Effector memory CD8-positive, alpha-beta T cell (primary cell): ENCODE results near the gene TEAD2.
"Not testable (repeated sequence)": the region's sequence is repeated elsewhere in the genome, so short reads cannot be mapped to it uniquely, and the experiment has no call there.

Experiments
- ATAC-seq: fragments of 150-1000 bp; cut with Tn5 transposase; replicated peaks from 2 replicates; pipeline ENCODE4 v1.10.0; 2021; ENCODE audit warnings: mild to moderate bottlenecking, moderate library complexity
- DNase-seq, 3 experiments: peaks; one replicate each; pipeline ENCODE4 v3.0.0; 2021
- H3K27ac Mint-ChIP-seq, 2 donors: one replicate each; pipeline ENCODE4 v1.8.0; 2022; ENCODE audit warnings: mild to moderate bottlenecking in 2 of 2, mixed read lengths in 2 of 2, moderate library complexity in 2 of 2
- H3K27me3 Mint-ChIP-seq, 2 donors: one replicate each; pipeline ENCODE4 v1.8.0; 2022; ENCODE audit warnings: mixed read lengths in 2 of 2
- H3K36me3 Mint-ChIP-seq: one replicate; pipeline ENCODE4 v1.8.0; 2022; ENCODE audit warnings: mild to moderate bottlenecking, moderate library complexity, mixed read lengths; ENCODE audit not compliant: insufficient read depth
- H3K4me1 Mint-ChIP-seq, 2 donors: one replicate each; pipeline ENCODE4 v1.8.0; 2022; ENCODE audit warnings: low read depth in 2 of 2, mixed read lengths in 2 of 2
- H3K4me3 Mint-ChIP-seq, 2 donors: one replicate each; pipeline ENCODE4 v1.8.0; 2022; ENCODE audit warnings: mild to moderate bottlenecking in 2 of 2, mixed read lengths in 2 of 2, moderate library complexity in 2 of 2
- H3K9me3 Mint-ChIP-seq, 2 donors: one replicate each; pipeline ENCODE4 v1.8.0; 2022; ENCODE audit warnings: mixed read lengths in 2 of 2

TEAD2 gene

DNA sequence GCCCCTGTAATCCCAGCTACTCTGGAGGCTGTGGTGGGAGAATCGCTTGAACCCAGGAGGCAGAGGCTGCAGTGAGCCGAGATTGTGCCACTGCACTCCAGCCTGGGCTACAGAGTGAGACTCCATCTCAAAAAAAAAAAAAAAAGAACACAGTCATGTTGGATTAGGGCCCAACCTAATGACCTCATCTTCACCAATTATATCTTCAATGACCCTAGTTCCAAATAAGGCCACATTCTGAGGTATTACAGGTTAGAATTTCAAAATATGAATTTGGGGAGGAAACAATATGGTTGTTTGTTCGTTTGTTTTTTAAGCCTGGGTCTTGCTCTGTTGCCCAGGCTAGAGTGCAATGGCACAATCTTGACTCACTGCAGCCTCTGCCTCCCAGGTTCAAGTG is 11.0 kb upstream of the TEAD2 start:
- H3K27me3 Mint-ChIP-seq = peaks cover 14 to 41% of the 10 kb centered on the region in 2 donors
- DNase-seq, H3K4me1 Mint-ChIP-seq, H3K9me3 Mint-ChIP-seq, H3K4me3 Mint-ChIP-seq, H3K36me3 Mint-ChIP-seq, H3K27ac Mint-ChIP-seq, ATAC-seq: not testable (repeated sequence)

DNA sequence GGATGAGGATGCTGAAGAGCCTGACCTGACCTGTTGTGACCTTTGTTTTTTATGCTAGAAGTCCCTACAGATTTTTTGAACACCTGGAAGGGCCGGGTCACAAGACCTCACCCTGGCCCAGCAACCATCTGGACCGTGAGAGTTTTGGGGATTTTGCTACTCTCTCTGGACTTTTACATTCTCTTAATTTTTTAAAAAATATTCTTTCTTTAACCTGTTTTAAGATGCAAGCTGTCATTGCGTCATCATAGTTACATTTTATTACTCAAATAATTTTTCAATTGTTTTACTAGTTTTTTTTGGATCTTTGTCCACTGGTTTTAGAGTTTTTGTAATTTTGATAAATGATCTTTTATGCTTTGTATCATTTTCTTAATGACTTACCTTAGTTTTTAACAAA is 9.0 kb upstream of the TEAD2 start:
- Mint-ChIP-seq H3K27me3 (peaks cover 10 to 29% of the 10 kb centered on the region in 2 donors), H3K9me3 (peaks cover 3 to 7% of the 10 kb centered on the region in 2 donors), H3K4me1 (no peaks in the 10 kb centered on the region), H3K27ac (no peak overlapping the region), H3K36me3 (no peaks in the 10 kb centered on the region), H3K4me3 (no peak overlapping the region)
- ATAC-seq = no peak
- no peak for DNase-seq

DNA sequence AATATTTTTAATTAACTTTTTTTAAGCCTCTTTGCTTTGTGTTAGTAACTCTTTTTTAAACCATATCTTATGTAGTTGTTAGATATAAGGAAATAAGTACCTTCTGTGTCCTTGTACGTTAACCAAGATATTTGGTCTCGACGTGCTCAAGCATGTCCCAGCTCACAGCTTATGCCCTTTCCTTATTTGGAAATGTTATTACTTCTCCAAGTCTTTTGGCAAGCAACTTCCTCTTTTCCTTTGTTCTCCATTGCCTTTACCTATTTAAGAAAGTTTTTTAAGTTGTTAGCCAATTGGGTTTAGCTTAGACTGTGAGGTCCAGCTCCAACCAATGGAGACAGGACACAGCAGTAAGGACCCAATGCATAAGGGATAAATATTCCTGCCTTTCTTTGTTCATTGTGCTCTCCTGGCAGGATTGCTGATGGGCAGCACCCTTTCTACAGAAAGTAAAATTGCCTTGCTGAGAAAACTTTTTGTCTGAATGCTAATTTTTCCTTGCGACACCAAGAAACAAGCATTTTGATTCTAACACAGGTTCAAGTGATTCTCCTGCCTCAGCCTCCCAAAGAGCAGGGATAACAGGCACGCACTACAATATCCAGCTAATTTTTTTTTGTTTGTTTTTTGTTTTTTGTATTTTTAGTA is 6.6 kb upstream of the TEAD2 start:
- H3K27me3 Mint-ChIP-seq = peaks cover 12 to 14% of the 10 kb centered on the region in 2 donors
- H3K27ac Mint-ChIP-seq = no peak overlapping the region
- DNase-seq = no peak
- ATAC-seq = no peak
- H3K36me3 Mint-ChIP-seq = no peaks in the 10 kb centered on the region
- H3K9me3 Mint-ChIP-seq = peaks cover 3 to 7% of the 10 kb centered on the region in 2 donors
- no peak overlapping the region for H3K4me3 Mint-ChIP-seq
- H3K4me1 Mint-ChIP-seq = no peaks in the 10 kb centered on the region

DNA sequence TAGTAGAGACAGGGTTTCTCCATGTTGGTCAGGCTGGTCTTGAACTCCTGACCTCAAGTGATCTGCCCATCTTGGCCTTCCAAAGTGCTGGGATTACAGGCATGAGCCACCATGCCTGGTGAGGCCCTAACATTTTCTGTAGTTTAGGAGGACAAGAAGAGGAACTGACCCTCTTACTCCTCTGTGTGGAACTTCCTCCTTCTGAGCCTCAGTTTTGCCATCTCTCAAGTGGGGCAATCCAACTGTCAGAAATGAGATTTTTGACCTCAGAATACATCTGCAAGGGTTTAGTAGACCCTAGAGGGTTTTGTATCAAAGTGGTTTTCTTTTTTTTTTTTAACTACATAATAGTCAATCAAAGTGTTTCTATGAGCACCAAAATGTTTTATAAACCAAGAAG is 3.9 kb upstream of the TEAD2 start:
- DNase-seq (no peak), ATAC-seq (no peak)
- Mint-ChIP-seq H3K36me3 (no peaks in the 10 kb centered on the region), H3K4me3 (no peak overlapping the region), H3K27ac (no peak overlapping the region), H3K9me3 (peaks cover 3 to 7% of the 10 kb centered on the region in 2 donors), H3K4me1 (peaks cover 2 to 8% of the 10 kb centered on the region in 2 donors), H3K27me3 (peaks cover 12 to 14% of the 10 kb centered on the region in 2 donors)

DNA sequence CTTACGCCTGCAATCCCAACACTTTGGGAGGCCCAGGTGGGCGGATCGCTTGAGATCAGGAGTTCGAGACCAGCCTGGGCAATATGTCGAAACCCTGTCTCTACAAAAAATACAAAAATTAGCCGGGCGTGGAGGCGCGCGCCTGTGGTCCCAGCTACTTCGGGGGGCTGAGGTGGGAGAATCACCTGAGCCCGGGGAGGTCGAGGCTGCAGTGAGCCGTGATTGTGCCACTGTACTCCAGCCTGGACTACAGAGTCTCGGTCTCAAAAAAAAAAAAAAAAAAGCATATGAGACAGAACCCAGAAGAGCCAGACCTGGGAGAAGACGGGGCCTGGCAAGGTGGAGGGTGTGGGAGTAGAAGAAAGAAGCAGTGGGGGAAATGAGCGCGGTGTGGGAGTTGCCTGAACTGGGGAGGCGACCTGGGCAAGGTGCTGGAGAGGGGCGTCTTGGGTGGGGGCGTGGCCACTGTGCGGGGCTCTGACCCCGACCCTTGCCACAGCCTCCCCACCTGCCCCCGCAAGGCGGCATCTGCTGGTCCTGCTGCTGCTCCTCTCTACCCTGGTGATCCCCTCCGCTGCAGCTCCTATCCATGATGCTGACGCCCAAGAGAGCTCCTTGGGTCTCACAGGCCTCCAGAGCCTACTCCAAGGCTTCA is 2.0 kb upstream of the TEAD2 start:
- H3K27me3 Mint-ChIP-seq = peaks cover 1 to 12% of the 10 kb centered on the region in 2 donors
- H3K4me1 Mint-ChIP-seq = peaks cover 11% of the 10 kb centered on the region in 2 donors
- no peak for ATAC-seq
- H3K36me3 Mint-ChIP-seq = no peaks in the 10 kb centered on the region
- DNase-seq = no peak
- no peak overlapping the region for H3K27ac Mint-ChIP-seq
- peaks cover 0 to under 1% of the 10 kb centered on the region in 2 donors for H3K9me3 Mint-ChIP-seq
- H3K4me3 Mint-ChIP-seq = no peak overlapping the region

DNA sequence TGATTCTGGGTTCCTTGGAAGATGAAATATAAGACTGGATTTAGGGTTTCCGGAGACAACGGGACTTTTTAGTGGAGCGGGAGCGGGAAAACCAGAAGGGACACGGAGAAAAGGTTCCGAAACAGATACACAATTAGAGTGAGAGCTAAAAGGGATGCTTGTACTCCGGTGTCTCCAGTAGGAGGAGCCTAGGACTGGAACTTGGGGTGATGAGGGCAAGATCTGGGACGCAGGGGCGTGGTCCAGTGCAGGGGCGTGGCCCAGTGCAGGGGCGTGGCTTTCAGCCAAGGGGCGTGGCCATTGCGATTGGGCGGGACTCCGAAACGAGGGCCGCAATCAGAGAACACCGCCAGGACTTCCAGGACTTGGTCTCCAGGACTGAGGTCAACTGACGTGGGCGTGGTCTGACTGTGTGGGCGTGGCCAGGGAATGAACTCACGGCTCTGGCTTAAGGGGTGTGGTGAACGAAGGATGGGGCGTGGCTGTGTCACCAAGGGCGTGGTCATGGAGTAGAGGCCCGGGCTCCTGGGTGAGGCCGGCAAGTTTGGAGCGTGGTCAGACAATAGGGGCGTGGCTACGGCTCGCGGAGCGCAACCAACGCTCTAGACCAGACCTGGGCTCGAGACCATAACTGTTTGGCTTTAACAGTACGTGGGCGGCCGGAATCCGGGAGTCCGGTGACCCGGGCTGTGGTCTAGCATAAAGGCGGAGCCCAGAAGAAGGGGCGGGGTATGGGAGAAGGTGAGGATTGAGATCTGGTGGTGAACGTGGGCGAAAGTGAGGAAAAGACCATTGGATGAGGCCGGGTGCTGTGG is 1.3 kb upstream of the TEAD2 start, which contains the start of gene DKKL1:
Gene DKKL1, plus strand, starts transcription at position 610 of the 815 bp plus-strand sequence. Its CDS starts 122 bp downstream, at position 732.
- Mint-ChIP-seq H3K27ac (no peak within 1 kb of the TSS), H3K9me3 (no peaks in the 10 kb centered on the region), H3K36me3 (no peaks in the 10 kb centered on the region), H3K27me3 (peaks cover 0 to 12% of the 10 kb centered on the region in 2 donors), H3K4me3 (no peak within 1 kb of the TSS), H3K4me1 (peaks cover 11% of the 10 kb centered on the region in 2 donors)
- ATAC-seq (peak; percentile 76), DNase-seq (peak; percentile 51 to 71 (median 53))

DNA sequence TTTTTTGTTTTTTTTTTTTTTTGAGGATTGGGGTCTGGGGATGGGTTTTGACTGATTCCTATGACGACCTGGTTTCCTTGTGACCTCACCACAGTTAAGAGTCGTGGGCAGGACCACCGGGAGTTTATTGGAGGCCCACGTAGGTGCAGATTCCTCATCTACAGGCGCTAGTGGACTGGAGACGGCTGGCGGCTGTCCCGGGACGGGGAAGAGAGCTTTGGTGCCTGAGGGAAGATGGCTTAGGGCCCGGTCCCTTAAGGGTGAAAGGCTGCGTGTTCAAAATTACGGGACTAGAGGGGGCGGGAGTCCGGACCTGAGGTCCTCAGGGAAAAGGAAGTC is 682 bp upstream of the TEAD2 start:
- H3K4me1 Mint-ChIP-seq = peaks cover 11% of the 10 kb centered on the region in 2 donors
- DNase-seq = peak in 1 of 3 experiments; percentile 23
- ATAC-seq = peak; percentile 10
- no peak overlapping the region for H3K4me3 Mint-ChIP-seq
- H3K9me3 Mint-ChIP-seq = no peaks in the 10 kb centered on the region
- H3K27ac Mint-ChIP-seq = no peak overlapping the region
- peaks cover 0 to 12% of the 10 kb centered on the region in 2 donors for H3K27me3 Mint-ChIP-seq
- H3K36me3 Mint-ChIP-seq = no peaks in the 10 kb centered on the region

DNA sequence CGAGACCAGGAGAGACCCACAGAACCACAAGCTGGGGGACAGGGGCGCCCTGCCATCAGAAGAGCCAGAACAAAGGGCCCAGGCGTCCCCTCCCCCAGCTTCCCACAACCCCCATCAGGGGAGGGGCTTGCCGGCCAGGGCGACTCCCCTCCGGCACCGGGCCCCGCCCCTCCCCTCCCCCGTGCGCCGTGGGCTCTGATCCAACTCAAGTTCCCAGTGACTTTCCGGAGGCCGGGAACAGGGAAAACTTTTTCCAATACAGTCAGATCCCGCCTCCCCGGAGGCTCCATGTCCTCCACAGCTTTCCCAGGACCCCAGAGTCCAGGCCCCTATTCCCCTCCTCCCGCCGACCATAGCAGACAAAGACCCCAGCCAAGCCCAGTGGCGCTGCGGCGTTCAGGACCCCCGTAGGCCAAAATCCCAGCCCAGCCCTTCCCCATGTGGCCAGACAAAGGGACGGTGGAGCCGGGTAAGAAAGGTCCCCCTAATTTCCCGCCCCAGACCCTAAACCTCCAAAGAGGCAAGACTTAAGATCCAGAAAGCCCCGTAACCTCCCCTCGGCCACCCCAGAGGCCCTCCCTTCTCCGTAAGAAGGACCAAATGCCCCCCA is 673 bp downstream of the TEAD2 start:
- no peak for DNase-seq
- Mint-ChIP-seq H3K4me1 (peaks cover 11% of the 10 kb centered on the region in 2 donors), H3K27ac (peak overlapping the region in 1 of 2 donors; percentile 38)

DNA sequence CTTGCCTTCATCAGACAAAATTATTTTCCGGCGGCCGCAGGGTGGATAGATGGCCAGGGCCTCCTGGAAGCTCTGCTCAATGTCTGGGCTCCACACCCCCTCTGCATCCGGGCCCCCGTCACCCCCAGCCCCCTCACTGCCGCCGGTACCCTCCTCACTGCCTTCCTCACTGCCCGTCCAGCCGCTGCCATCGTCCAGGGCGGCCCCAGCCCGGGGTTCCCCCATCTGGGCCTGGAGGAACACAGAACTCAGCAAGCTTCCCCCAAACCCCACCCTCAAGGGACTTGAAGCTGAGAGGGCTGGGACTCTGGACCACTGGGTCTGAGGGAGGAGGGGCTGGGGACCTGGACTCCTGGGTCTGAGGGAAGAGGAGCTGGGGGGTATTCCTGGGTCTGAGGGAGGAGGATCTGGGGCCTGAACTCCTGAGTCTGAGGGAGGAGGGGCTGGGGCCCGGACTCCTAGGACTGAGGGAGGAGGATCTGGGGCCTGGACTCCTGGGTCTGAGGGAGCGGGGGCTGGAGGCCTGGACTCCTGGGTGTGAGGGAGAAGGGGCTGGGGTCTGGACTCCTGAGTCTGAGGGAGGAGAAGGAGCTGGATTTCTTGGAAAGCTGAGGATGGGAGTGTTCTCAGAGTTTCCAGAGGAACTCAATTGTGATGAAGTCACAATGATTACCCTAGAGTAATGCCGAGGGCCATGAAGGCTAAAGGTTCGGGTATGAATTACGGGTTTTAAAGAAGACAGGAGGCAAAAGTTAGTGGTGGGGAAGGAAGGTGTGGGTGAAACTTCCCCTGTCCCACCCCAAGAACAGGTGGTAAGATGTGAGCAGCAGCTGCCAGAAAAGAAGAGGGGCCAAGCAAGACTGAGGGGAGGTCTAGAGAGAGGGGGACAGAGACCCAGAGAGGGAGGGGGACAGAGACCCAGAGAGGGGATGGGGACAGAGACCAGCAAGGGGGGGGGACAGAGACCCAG is 2.1 kb downstream of the TEAD2 start:
- Mint-ChIP-seq H3K36me3 (no peaks in the 10 kb centered on the region), H3K9me3 (no peaks in the 10 kb centered on the region), H3K27ac (peak overlapping the region; percentile 22 to 31), H3K4me1 (peaks cover 17 to 18% of the 10 kb centered on the region in 2 donors), H3K27me3 (peaks cover 25 to 31% of the 10 kb centered on the region in 2 donors), H3K4me3 (no peak overlapping the region)
- no peak for DNase-seq
- ATAC-seq = no peak

More for the DNA sequence above, 673 bp downstream of the TEAD2 start:
- no peaks in the 10 kb centered on the region for H3K9me3 Mint-ChIP-seq
- H3K4me3 Mint-ChIP-seq = peak overlapping the region in 1 of 2 donors; percentile 48
- H3K36me3 Mint-ChIP-seq = no peaks in the 10 kb centered on the region
- ATAC-seq = no peak
- peaks cover 11 to 21% of the 10 kb centered on the region in 2 donors for H3K27me3 Mint-ChIP-seq

DNA sequence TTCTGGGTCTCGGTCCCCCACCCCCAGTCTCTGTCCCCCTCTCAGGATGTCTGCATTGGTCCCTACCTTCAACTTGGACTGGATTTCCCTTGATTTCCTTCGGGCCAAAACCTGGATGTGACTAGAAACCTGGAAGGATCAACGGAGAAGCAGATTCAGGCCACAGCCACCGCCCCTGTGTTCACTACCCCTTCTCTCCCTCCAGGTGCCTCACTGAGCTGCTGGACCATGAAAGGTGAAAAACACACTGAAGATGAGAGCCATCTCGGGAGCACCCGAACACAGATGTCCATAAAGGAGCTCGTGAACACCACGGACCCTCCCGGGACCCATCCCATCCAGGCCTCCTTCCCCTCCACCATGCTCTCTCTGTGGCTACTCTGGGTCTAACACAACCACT is 5.0 kb downstream of the TEAD2 start:
- Mint-ChIP-seq H3K36me3 (no peaks in the 10 kb centered on the region), H3K27ac (no peak overlapping the region), H3K9me3 (no peaks in the 10 kb centered on the region), H3K4me3 (no peak overlapping the region), H3K27me3 (peaks cover 43 to 48% of the 10 kb centered on the region in 2 donors), H3K4me1 (peaks cover 18 to 20% of the 10 kb centered on the region in 2 donors)
- ATAC-seq (no peak), DNase-seq (no peak)

DNA sequence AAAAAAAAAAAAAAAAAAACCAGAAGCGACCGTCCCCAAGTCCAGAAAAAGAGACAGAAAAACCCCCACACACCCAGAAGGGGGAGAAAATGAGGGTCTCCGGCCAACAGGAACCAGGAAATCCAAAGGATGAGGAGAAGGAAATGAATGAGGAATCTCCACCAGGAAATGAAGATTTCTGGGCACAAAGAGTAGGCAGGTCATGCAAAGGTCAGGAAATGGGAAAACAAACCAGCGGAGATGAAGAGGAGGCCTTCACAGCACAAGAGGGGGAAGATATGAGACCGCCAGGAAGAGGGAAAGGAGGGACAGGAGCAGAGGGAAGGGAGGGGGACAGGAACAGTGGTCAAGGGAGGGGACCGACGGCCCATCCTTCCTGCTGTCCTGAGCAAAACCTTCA is 5.8 kb downstream of the TEAD2 start:
- Mint-ChIP-seq H3K27ac (no peak overlapping the region), H3K9me3 (no peaks in the 10 kb centered on the region)
- DNase-seq = no peak

DNA sequence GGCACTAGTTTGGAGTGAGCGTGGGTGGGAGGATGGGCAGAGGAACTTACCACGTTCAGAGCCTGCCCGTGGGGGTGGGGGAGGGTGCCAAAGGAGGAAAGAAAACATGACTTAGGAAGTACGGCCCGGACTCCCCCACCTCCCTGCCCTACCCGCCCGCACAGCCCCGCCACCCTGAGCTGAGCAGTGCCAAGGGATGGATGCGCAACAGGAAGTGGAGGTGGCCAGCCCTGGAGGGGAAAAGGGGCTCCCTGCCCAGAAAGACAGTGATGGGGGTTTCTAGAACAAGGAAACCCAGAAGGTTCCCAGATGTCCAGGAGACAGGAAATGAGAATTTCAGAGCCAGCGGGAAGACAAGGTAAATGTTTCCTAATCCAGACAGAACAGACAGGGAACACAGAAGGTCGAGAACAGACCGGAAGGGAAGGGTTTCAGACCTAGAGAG is 6.3 kb downstream of the TEAD2 start:
- Mint-ChIP-seq H3K27ac (no peak overlapping the region), H3K27me3 (peaks cover 48 to 53% of the 10 kb centered on the region in 2 donors), H3K36me3 (no peaks in the 10 kb centered on the region), H3K4me3 (no peak overlapping the region), H3K4me1 (peaks cover 9 to 16% of the 10 kb centered on the region in 2 donors), H3K9me3 (no peaks in the 10 kb centered on the region)
- ATAC-seq (no peak), DNase-seq (no peak)

More for the DNA sequence above, 5.8 kb downstream of the TEAD2 start:
- peaks cover 11 to 20% of the 10 kb centered on the region in 2 donors for H3K4me1 Mint-ChIP-seq
- no peak for ATAC-seq
- H3K4me3 Mint-ChIP-seq = no peak overlapping the region
- H3K27me3 Mint-ChIP-seq = peaks cover 48 to 49% of the 10 kb centered on the region in 2 donors
- H3K36me3 Mint-ChIP-seq = no peaks in the 10 kb centered on the region
